Neural cell (in vitro differentiated cells): Measurements from ENCODE around the gene RAB40B. TPM values are rescaled to one million over a fixed set of nuclear protein-coding genes. Genes with fewer than 3 reads are reported as not detected.

Source experiments
- H2AFZ ChIP-seq: fragments of 200-600, 300-800 bp; sonication (generic), shearing (Covaris generic); 2 replicates; pipeline ENCODE4 v1.6.0; 2014; ENCODE audit warnings: low read depth, mild to moderate bottlenecking, antibody characterized with exemption, low read length, moderate library complexity
- H3F3A ChIP-seq: fragments of 200-600 bp; shearing (Covaris generic); 2 replicates; pipeline ENCODE4 v1.6.1; 2016; ENCODE audit warnings: mild to moderate bottlenecking, moderate library complexity, mixed read lengths, antibody characterized with exemption, low read length; ENCODE audit not compliant: insufficient read depth, poor library complexity, severe bottlenecking
- H3K27ac ChIP-seq: fragments of 200-600, 300-800 bp; sonication (generic), shearing (Covaris generic); 2 replicates; pipeline ENCODE4 v1.5.1; 2014; ENCODE audit warnings: mild to moderate bottlenecking, low read length, moderate library complexity
- H3K27me3 ChIP-seq: fragments of 300-800, 200-600 bp; sonication (generic), shearing (Covaris generic); 2 replicates; pipeline ENCODE4 v1.6.0; 2014; ENCODE audit warnings: mild to moderate bottlenecking, low read depth, low read length, moderate library complexity; ENCODE audit not compliant: insufficient read depth
- H3K36me3 ChIP-seq: fragments of 300-800, 200-600 bp; sonication (generic), shearing (Covaris generic); 2 replicates; pipeline ENCODE4 v1.5.1; 2014; ENCODE audit warnings: mild to moderate bottlenecking, antibody characterized with exemption, low read length, moderate library complexity; ENCODE audit not compliant: insufficient read depth
- H3K4me2 ChIP-seq: fragments of 300-800, 200-600 bp; sonication (generic), shearing (Covaris generic); 2 replicates; pipeline ENCODE4 v1.6.0; 2014; ENCODE audit warnings: mild to moderate bottlenecking, low read length
- H3K4me3 ChIP-seq: fragments of 300-800, 200-600 bp; sonication (generic), shearing (Covaris generic); 2 replicates; pipeline ENCODE4 v1.5.1; 2014; ENCODE audit warnings: mild to moderate bottlenecking, low read length, moderate library complexity
- H3K79me2 ChIP-seq: fragments of 200-600 bp; shearing (Covaris generic); replicated peaks from 2 replicates; pipeline ENCODE4 v1.6.0; 2014; ENCODE audit warnings: mild to moderate bottlenecking, low read length, moderate library complexity; ENCODE audit not compliant: insufficient read depth
- H3K9ac ChIP-seq: fragments of 300-800, 200-600 bp; sonication (generic), shearing (Covaris generic); 2 replicates; pipeline ENCODE4 v1.6.1; 2016; ENCODE audit warnings: mild to moderate bottlenecking, low read length, mixed read lengths
- H3K9me2 ChIP-seq: fragments of 200-600 bp; shearing (Covaris generic); 2 replicates; pipeline ENCODE4 v1.6.1; 2016; ENCODE audit warnings: mild to moderate bottlenecking, low read length, mixed read lengths; ENCODE audit not compliant: insufficient read depth
- H3K9me3 ChIP-seq: fragments of 200-600, 300-800 bp; sonication (generic), shearing (Covaris generic); 2 replicates; pipeline ENCODE4 v1.6.1; 2016; ENCODE audit warnings: mild to moderate bottlenecking, mixed run types, low read length, moderate library complexity, mixed read lengths
- H4K20me1 ChIP-seq: fragments of 200-600 bp; shearing (Covaris generic); 2 replicates; pipeline ENCODE4 v1.6.1; 2016; ENCODE audit warnings: mild to moderate bottlenecking, mixed run types; ENCODE audit not compliant: insufficient read depth
- EP300 ChIP-seq: fragments of 450-650 bp; conservative IDR thresholded peaks from 2 replicates; pipeline ENCODE4 v1.6.1; 2014; ENCODE audit warnings: antibody characterized with exemption, mild to moderate bottlenecking, moderate library complexity; ENCODE audit not compliant: poor library complexity, severe bottlenecking
- EZH2 ChIP-seq: fragments of 200-600, 300-800 bp; shearing (Covaris generic), sonication (generic); IDR thresholded peaks from 2 replicates; pipeline ENCODE4 v1.6.1; 2014; ENCODE audit warnings: antibody characterized with exemption, low read length, borderline replicate concordance, mild to moderate bottlenecking; ENCODE audit not compliant: insufficient read depth, poor library complexity, severe bottlenecking
- MXI1 ChIP-seq: fragments of 450-650 bp; conservative IDR thresholded peaks from 2 replicates; pipeline ENCODE4 v1.6.1; 2014; ENCODE audit warnings: antibody characterized with exemption, mild to moderate bottlenecking; ENCODE audit not compliant: poor library complexity, severe bottlenecking
- POLR2AphosphoS5 ChIP-seq: IDR thresholded peaks from 2 replicates; pipeline ENCODE4 v1.6.1; 2012
- RAD21 ChIP-seq: fragments of 450-650 bp; conservative IDR thresholded peaks from 2 replicates; pipeline ENCODE4 v1.6.1; 2014; ENCODE audit warnings: antibody characterized with exemption, mild to moderate bottlenecking, moderate library complexity
- SMC3 ChIP-seq: fragments of 450-650 bp; conservative IDR thresholded peaks from 2 replicates; pipeline ENCODE4 v1.6.1; 2014; ENCODE audit warnings: antibody characterized with exemption, mild to moderate bottlenecking, moderate library complexity; ENCODE audit not compliant: poor library complexity
- TAF1 ChIP-seq: IDR thresholded peaks from 2 replicates; pipeline ENCODE4 v1.6.1; 2012; ENCODE audit warnings: low read depth
- polyA plus RNA-seq: library from polyadenylated mRNA; depleted of rRNA; stranded (reverse); fragments of >200 nt; gene quantifications from 2 replicates; pipeline ENCODE4 v1.2.3, GENCODE V29; 2014
- TF ChIP-seq, protein P1 (sequence below): fragments of 450-650 bp; IDR thresholded peaks from 2 replicates; pipeline ENCODE4 v1.5.1; 2014; ENCODE audit warnings: antibody characterized with exemption, mild to moderate bottlenecking, moderate library complexity; ENCODE audit not compliant: poor library complexity, severe bottlenecking
- TF ChIP-seq, protein P2 (sequence below): IDR thresholded peaks from 2 replicates; pipeline ENCODE4 v1.6.1; 2012; ENCODE audit warnings: borderline replicate concordance

RAB40B gene
- polyA plus RNA-seq, 1 donor from 2014 or later, result 37.2 TPM

DNA sequence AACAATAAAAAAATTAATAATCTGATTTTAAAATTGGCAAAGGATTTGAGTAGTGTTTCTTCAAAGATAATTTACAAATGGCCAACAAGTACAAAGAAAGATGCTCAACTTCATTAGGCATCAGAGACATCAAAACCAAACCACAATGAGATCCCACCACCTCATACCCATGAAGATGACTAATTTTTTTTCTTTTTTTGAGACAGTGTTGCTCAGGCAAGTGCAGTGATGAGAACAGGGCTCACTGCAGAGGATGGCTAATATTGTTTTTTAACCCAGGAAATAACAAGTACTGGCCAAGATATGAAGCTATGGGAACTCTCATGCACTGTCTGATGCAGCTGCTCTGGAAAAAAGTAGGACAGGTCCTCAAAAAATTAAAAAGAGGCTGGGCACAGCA lies 65.2 kb downstream of the RAB40B start:
- Histone ChIP-seq H4K20me1 (no peaks in the 10 kb centered on the region), H3K36me3 (no peaks in the 10 kb centered on the region), H3K79me2 (peaks cover 27% of the 10 kb centered on the region)

DNA sequence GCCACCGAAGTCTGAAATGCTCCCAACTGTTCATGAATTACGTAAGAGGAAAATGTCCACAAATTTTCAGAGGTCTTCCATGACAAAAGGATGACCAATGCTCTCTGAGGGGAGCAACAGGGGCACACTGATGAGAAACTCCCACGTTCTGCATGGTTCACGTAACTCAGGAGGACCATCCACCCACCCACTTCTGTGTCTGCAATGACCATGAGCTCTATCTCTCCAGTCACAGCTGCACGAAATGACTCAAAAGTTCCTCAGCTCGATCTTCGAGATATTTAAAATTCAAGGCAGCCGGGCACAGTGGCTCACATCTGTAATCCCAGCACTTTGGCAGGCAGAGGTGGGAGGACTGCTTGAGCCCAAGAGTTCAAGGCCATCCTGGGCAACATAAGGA lies 66.0 kb downstream of the RAB40B start:
- Histone ChIP-seq H3K36me3 (no peaks in the 10 kb centered on the region), H2AFZ (no peak overlapping the region), H3K4me3 (no peak overlapping the region), H3K9me3 (no peaks in the 10 kb centered on the region), H3K9me2 (no peaks in the 10 kb centered on the region), H3K4me2 (no peak overlapping the region), H4K20me1 (no peaks in the 10 kb centered on the region), H3K27ac (no peak overlapping the region), H3F3A (no peaks in the 10 kb centered on the region), H3K9ac (no peak overlapping the region), H3K27me3 (no peaks in the 10 kb centered on the region), H3K79me2 (peaks cover 26% of the 10 kb centered on the region)
- TF ChIP-seq, protein P1, sequence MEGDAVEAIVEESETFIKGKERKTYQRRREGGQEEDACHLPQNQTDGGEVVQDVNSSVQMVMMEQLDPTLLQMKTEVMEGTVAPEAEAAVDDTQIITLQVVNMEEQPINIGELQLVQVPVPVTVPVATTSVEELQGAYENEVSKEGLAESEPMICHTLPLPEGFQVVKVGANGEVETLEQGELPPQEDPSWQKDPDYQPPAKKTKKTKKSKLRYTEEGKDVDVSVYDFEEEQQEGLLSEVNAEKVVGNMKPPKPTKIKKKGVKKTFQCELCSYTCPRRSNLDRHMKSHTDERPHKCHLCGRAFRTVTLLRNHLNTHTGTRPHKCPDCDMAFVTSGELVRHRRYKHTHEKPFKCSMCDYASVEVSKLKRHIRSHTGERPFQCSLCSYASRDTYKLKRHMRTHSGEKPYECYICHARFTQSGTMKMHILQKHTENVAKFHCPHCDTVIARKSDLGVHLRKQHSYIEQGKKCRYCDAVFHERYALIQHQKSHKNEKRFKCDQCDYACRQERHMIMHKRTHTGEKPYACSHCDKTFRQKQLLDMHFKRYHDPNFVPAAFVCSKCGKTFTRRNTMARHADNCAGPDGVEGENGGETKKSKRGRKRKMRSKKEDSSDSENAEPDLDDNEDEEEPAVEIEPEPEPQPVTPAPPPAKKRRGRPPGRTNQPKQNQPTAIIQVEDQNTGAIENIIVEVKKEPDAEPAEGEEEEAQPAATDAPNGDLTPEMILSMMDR, result no peak
- TF ChIP-seq RAD21, result no peak
- TF ChIP-seq, protein P2, sequence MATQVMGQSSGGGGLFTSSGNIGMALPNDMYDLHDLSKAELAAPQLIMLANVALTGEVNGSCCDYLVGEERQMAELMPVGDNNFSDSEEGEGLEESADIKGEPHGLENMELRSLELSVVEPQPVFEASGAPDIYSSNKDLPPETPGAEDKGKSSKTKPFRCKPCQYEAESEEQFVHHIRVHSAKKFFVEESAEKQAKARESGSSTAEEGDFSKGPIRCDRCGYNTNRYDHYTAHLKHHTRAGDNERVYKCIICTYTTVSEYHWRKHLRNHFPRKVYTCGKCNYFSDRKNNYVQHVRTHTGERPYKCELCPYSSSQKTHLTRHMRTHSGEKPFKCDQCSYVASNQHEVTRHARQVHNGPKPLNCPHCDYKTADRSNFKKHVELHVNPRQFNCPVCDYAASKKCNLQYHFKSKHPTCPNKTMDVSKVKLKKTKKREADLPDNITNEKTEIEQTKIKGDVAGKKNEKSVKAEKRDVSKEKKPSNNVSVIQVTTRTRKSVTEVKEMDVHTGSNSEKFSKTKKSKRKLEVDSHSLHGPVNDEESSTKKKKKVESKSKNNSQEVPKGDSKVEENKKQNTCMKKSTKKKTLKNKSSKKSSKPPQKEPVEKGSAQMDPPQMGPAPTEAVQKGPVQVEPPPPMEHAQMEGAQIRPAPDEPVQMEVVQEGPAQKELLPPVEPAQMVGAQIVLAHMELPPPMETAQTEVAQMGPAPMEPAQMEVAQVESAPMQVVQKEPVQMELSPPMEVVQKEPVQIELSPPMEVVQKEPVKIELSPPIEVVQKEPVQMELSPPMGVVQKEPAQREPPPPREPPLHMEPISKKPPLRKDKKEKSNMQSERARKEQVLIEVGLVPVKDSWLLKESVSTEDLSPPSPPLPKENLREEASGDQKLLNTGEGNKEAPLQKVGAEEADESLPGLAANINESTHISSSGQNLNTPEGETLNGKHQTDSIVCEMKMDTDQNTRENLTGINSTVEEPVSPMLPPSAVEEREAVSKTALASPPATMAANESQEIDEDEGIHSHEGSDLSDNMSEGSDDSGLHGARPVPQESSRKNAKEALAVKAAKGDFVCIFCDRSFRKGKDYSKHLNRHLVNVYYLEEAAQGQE, result no peak
- no peak for TF ChIP-seq TAF1
- TF ChIP-seq POLR2AphosphoS5, result no peak
- no peak for TF ChIP-seq EZH2
- TF ChIP-seq MXI1, result no peak
- TF ChIP-seq SMC3, result no peak
- TF ChIP-seq EP300, result no peak

More for the DNA sequence above, 65.2 kb downstream of the RAB40B start:
- Histone ChIP-seq H3K4me2 (no peak overlapping the region), H3K9me3 (no peaks in the 10 kb centered on the region), H3F3A (no peaks in the 10 kb centered on the region), H2AFZ (no peak overlapping the region), H3K27me3 (no peaks in the 10 kb centered on the region), H3K27ac (no peak overlapping the region), H3K4me3 (no peak overlapping the region), H3K9ac (no peak overlapping the region), H3K9me2 (no peaks in the 10 kb centered on the region)
- no peak for TF ChIP-seq EP300
- no peak for TF ChIP-seq POLR2AphosphoS5
- no peak for TF ChIP-seq RAD21
- TF ChIP-seq EZH2, result no peak
- TF ChIP-seq TAF1, result no peak
- TF ChIP-seq SMC3, result no peak
- TF ChIP-seq, protein P1, result no peak
- TF ChIP-seq, protein P2, result no peak
